ENCODE results near the gene MRPS23. TPM values are rescaled to one million over a fixed set of nuclear protein-coding genes. Genes with fewer than 3 reads are reported as not detected.

The MRPS23 gene
- total RNA-seq, 1 experiment from 2014 or later = 97.5 TPM

DNA sequence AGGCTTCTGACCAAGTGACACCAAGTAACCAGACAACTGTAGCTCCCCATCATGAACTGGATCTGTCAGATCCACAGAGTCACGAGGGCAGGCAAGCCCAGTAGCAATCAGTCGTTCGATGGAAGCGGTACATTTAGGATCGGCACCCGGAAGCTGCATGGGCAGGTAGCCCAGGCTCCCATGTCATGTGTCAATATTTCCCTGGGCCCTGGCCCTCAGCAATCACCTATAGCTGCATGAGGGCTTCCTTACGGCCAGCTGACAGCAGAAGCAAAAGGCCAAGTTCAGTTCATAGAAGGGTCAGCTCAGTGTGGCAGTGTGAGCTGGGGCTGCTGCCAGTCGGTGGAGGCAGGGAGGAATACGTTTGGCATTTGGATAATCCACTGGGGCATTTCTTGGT lies 31.8 kb downstream of the MRPS23 start:
- ATAC-seq = no peak
- H2AFZ ChIP-seq (ENCODE audit: low read length) = no peak overlapping the region
- H3K9me2 ChIP-seq (replicated peaks; ENCODE audit: low read length) = no peaks in the 10 kb centered on the region
- no peak overlapping the region for H3K4me3 ChIP-seq (ENCODE audit: low read length)
- H3K27me3 ChIP-seq (ENCODE audit: low read length) = peaks cover 41% of the 10 kb centered on the region
- CTCF ChIA-PET = no interaction called here
- TF ChIP-seq EZH2 (IDR thresholded peaks at IDR 0.05; ENCODE audit: low read length, unreplicated experiment) (no peak), EZH2phosphoT487 (IDR thresholded peaks at IDR 0.05; ENCODE audit: borderline replicate concordance, low read length) (no peak)
- TF ChIP-seq, protein P1, sequence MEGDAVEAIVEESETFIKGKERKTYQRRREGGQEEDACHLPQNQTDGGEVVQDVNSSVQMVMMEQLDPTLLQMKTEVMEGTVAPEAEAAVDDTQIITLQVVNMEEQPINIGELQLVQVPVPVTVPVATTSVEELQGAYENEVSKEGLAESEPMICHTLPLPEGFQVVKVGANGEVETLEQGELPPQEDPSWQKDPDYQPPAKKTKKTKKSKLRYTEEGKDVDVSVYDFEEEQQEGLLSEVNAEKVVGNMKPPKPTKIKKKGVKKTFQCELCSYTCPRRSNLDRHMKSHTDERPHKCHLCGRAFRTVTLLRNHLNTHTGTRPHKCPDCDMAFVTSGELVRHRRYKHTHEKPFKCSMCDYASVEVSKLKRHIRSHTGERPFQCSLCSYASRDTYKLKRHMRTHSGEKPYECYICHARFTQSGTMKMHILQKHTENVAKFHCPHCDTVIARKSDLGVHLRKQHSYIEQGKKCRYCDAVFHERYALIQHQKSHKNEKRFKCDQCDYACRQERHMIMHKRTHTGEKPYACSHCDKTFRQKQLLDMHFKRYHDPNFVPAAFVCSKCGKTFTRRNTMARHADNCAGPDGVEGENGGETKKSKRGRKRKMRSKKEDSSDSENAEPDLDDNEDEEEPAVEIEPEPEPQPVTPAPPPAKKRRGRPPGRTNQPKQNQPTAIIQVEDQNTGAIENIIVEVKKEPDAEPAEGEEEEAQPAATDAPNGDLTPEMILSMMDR (conservative IDR thresholded peaks at IDR 0.05; ENCODE audit: low read depth, low read length) = no peak
- H3K79me2 ChIP-seq (ENCODE audit: low read length) = no peaks in the 10 kb centered on the region
- BruUV-seq (replicated peaks) = no TSS peak
- DNase-seq = no peak
- intact Hi-C loops (cut with micrococcal nuclease) = no loop called here
- no peaks in the 10 kb centered on the region for H3K36me3 ChIP-seq (ENCODE audit: low read depth, low read length)
- POLR2A ChIA-PET (ENCODE audit: unreplicated experiment) = no interaction called here
- H3K4me1 ChIP-seq (ENCODE audit: insufficient read depth, low read length) = no peaks in the 10 kb centered on the region
- no peak overlapping the region for H3K9ac ChIP-seq (ENCODE audit: low read length)
- no peak overlapping the region for H3K4me2 ChIP-seq (ENCODE audit: low read length)
- H3K27ac ChIP-seq (ENCODE audit: low read length) = no peak overlapping the region
- H4K20me1 ChIP-seq (ENCODE audit: low read length) = no peaks in the 10 kb centered on the region
- H3F3A ChIP-seq (ENCODE audit: low read length, unreplicated experiment) = no peaks in the 10 kb centered on the region
- no peaks in the 10 kb centered on the region for H3K9me3 ChIP-seq (ENCODE audit: low read length)

DNA sequence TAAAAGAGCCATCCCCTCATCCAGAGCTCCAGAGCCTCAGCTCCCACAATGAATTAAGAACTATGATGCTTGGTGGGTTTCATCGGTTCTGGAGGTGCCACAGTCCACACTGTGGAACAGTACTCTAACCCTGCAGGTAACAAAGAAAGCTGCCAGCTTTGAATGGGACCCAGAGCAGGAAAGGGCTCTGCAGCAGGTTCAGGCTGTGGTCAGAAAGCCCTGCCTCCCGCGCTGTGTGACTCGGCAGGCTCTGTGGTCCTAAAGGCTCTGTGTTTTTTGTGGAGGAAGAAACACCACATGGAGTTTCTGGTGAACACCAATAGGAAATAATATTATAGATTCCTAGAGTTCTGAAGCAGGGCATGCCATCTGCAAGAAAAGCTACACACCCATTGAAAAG lies 32.5 kb downstream of the MRPS23 start:
- Histone ChIP-seq H3K9me3 (ENCODE audit: low read length) (no peaks in the 10 kb centered on the region), H3K4me3 (ENCODE audit: low read length) (no peak overlapping the region), H3K9ac (ENCODE audit: low read length) (no peak overlapping the region), H3F3A (ENCODE audit: low read length, unreplicated experiment) (no peaks in the 10 kb centered on the region), H4K20me1 (ENCODE audit: low read length) (no peaks in the 10 kb centered on the region), H3K36me3 (ENCODE audit: low read depth, low read length) (no peaks in the 10 kb centered on the region), H3K4me1 (ENCODE audit: insufficient read depth, low read length) (no peaks in the 10 kb centered on the region), H3K27ac (ENCODE audit: low read length) (no peak overlapping the region), H3K27me3 (ENCODE audit: low read length) (peaks cover 41% of the 10 kb centered on the region), H3K9me2 (replicated peaks; ENCODE audit: low read length) (no peaks in the 10 kb centered on the region), H3K4me2 (ENCODE audit: low read length) (no peak overlapping the region), H3K79me2 (ENCODE audit: low read length) (no peaks in the 10 kb centered on the region), H2AFZ (ENCODE audit: low read length) (no peak overlapping the region)
- no peak for DNase-seq
- ChIA-PET CTCF (interaction anchor here (0.6 kb wide), 1 partner anchor 1058 kb away, joined by 3 read pairs; no protein-coding TSS in a partner anchor), POLR2A (ENCODE audit: unreplicated experiment) (no interaction called here)
- no TSS peak for BruUV-seq (replicated peaks)
- no peak for ATAC-seq
- intact Hi-C loops (cut with micrococcal nuclease) = no loop called here
- TF ChIP-seq EZH2phosphoT487 (IDR thresholded peaks at IDR 0.05; ENCODE audit: borderline replicate concordance, low read length) = no peak
- TF ChIP-seq EZH2 (IDR thresholded peaks at IDR 0.05; ENCODE audit: low read length, unreplicated experiment) = no peak
- TF ChIP-seq, protein P1 (conservative IDR thresholded peaks at IDR 0.05; ENCODE audit: low read depth, low read length) = no peak

DNA sequence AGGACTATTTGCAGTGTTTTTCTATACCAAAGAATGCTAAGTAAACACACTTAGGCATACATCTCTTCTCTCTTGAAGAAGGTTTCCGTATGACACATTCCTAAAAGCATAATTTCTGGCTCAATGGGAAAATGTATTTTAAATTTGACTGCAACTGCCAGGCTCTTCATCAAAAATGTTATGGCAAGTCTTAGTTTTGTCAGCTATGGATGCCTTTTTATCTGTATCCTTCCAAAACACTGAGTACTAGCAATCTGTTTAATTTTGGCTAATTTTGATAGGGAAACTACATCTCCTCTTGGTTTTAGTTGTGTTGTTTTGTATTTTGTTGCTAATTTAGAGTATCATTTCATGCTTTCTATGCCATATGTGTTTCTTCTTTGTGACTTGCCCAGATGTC lies 35.4 kb downstream of the MRPS23 start:
- no peaks in the 10 kb centered on the region for H4K20me1 ChIP-seq (ENCODE audit: low read length)
- H3K4me1 ChIP-seq (ENCODE audit: insufficient read depth, low read length) = no peaks in the 10 kb centered on the region
- no peaks in the 10 kb centered on the region for H3K9me3 ChIP-seq (ENCODE audit: low read length)
- intact Hi-C loops (cut with micrococcal nuclease) = no loop called here
- H3K36me3 ChIP-seq (ENCODE audit: low read depth, low read length) = no peaks in the 10 kb centered on the region
- H3K4me2 ChIP-seq (ENCODE audit: low read length) = no peak overlapping the region
- no TSS peak for BruUV-seq (replicated peaks)
- ATAC-seq (no peak), DNase-seq (no peak)
- no peak overlapping the region for H2AFZ ChIP-seq (ENCODE audit: low read length)
- ChIA-PET CTCF (no interaction called here), POLR2A (ENCODE audit: unreplicated experiment) (interaction anchor here (0.7 kb wide), 1 partner anchor 1974 kb away, joined by 4 read pairs; no protein-coding TSS in a partner anchor)
- H3K9ac ChIP-seq (ENCODE audit: low read length) = no peak overlapping the region
- H3F3A ChIP-seq (ENCODE audit: low read length, unreplicated experiment) = no peaks in the 10 kb centered on the region
- H3K79me2 ChIP-seq (ENCODE audit: low read length) = no peaks in the 10 kb centered on the region
- no peak overlapping the region for H3K4me3 ChIP-seq (ENCODE audit: low read length)
- peaks cover 54% of the 10 kb centered on the region for H3K27me3 ChIP-seq (ENCODE audit: low read length)
- TF ChIP-seq EZH2phosphoT487 (IDR thresholded peaks at IDR 0.05; ENCODE audit: borderline replicate concordance, low read length) = no peak
- TF ChIP-seq EZH2 (IDR thresholded peaks at IDR 0.05; ENCODE audit: low read length, unreplicated experiment) = no peak
- TF ChIP-seq, protein P1 (conservative IDR thresholded peaks at IDR 0.05; ENCODE audit: low read depth, low read length) = no peak
- no peaks in the 10 kb centered on the region for H3K9me2 ChIP-seq (replicated peaks; ENCODE audit: low read length)
- H3K27ac ChIP-seq (ENCODE audit: low read length) = no peak overlapping the region
